Smooth muscle cell (in vitro differentiated cells): ENCODE data around the gene RND1. TPM values are rescaled to one million over a fixed set of nuclear protein-coding genes. Genes with fewer than 3 reads are reported as not detected.

ENCODE experiments used
- DNase-seq: peaks from one replicate; lab custom pipeline; 2025; ENCODE audit not compliant: unreplicated experiment; lab: John Stamatoyannopoulos, UW
- H2AFZ ChIP-seq: fragments of 200-600 bp; sonication (generic); 2 replicates; pipeline ENCODE4 v1.6.0; 2016; ENCODE audit warnings: antibody characterized with exemption, low read depth, mild to moderate bottlenecking
- H3F3A ChIP-seq: fragments of 200-600 bp; sonication (generic); 2 replicates; pipeline ENCODE4 v1.6.0; 2017; ENCODE audit warnings: antibody characterized with exemption, low read depth
- H3K27ac ChIP-seq: fragments of 200-600 bp; sonication (generic); 2 replicates; pipeline ENCODE4 v1.5.1; 2016; ENCODE audit warnings: low read depth, mild to moderate bottlenecking
- H3K27me3 ChIP-seq: fragments of 200-600 bp; sonication (generic); 2 replicates; pipeline ENCODE4 v1.6.1; 2016; ENCODE audit warnings: low read depth, mild to moderate bottlenecking
- H3K36me3 ChIP-seq: fragments of 200-600 bp; sonication (generic); 2 replicates; pipeline ENCODE4 v1.5.1; 2016; ENCODE audit warnings: low read depth
- H3K4me1 ChIP-seq: fragments of 200-600 bp; sonication (generic); 2 replicates; pipeline ENCODE4 v1.5.1; 2016; ENCODE audit warnings: low read depth
- H3K4me2 ChIP-seq: fragments of 200-600 bp; sonication (generic); 2 replicates; pipeline ENCODE4 v1.6.0; 2016; ENCODE audit warnings: mild to moderate bottlenecking
- H3K4me3 ChIP-seq: fragments of 200-600 bp; sonication (generic); 2 replicates; pipeline ENCODE4 v1.5.1; 2016; ENCODE audit warnings: mild to moderate bottlenecking
- H3K79me2 ChIP-seq: fragments of 200-600 bp; sonication (generic); 2 replicates; pipeline ENCODE4 v1.6.0; 2016; ENCODE audit warnings: low read depth, mild to moderate bottlenecking
- H3K9ac ChIP-seq: fragments of 200-600 bp; sonication (generic); 2 replicates; pipeline ENCODE4 v1.6.0; 2016; ENCODE audit warnings: low read depth
- H3K9me3 ChIP-seq: fragments of 200-600 bp; sonication (generic); replicated peaks from 2 replicates; pipeline ENCODE4 v1.5.1; 2016; ENCODE audit warnings: low read depth
- H4K20me1 ChIP-seq: fragments of 200-600 bp; sonication (generic); 2 replicates; pipeline ENCODE4 v1.6.0; 2016; ENCODE audit warnings: low read depth
- CTCF ChIP-seq: fragments of 200-600 bp; sonication (generic); IDR thresholded peaks from 2 replicates; pipeline ENCODE4 v1.5.1; 2017; ENCODE audit warnings: borderline replicate concordance, mild to moderate bottlenecking, antibody characterized with exemption; ENCODE audit not compliant: insufficient read depth, poor library complexity, severe bottlenecking
- whole genome bisulfite sequencing: methylation state at CpG from one replicate; pipeline ENCODE4 v1.1.7; 2016; ENCODE audit warnings: low lambda C conversion rate; 5-methylcytosine and 5-hydroxymethylcytosine counted together
- polyA plus RNA-seq: library from polyadenylated mRNA; unstranded; fragments of >200 nt; fragmentation: Nextera tagmentation; extraction: Ambion mirVana; gene quantifications from 2 replicates; pipeline ENCODE4 v1.2.1, GENCODE V29; 2016
- total RNA-seq: library from RNA; depleted of rRNA; stranded (reverse); fragments of >200 nt; gene quantifications from 2 replicates; pipeline ENCODE4 v1.2.3, GENCODE V29; 2014

RND1 gene
- total and polyA plus RNA-seq, 2 experiments from 2014 or later, result 0.13 to 0.50 TPM

DNA sequence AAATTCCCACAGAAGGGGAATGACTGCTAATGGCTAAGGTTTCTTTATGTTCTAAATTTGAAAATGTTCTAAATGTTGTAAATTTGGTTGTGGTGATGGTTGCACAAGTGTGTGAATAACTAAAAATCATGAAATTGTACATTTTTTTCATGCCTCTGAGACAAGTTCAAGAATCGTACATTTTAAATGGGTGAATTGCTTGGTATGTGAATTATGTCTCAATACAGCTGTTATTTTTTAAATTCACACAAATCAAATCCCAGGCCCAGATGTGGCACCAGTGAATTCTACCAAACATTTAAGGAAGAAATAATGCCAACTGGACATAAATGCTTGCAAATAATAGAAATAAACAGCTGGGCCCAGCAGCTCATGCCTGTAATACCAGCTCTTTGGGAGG lies 28.6 kb upstream of the RND1 start:
- no peak overlapping the region for H3K4me2 ChIP-seq
- 81% methylated on average over 1 of the region's 1 CpG for WGBS

DNA sequence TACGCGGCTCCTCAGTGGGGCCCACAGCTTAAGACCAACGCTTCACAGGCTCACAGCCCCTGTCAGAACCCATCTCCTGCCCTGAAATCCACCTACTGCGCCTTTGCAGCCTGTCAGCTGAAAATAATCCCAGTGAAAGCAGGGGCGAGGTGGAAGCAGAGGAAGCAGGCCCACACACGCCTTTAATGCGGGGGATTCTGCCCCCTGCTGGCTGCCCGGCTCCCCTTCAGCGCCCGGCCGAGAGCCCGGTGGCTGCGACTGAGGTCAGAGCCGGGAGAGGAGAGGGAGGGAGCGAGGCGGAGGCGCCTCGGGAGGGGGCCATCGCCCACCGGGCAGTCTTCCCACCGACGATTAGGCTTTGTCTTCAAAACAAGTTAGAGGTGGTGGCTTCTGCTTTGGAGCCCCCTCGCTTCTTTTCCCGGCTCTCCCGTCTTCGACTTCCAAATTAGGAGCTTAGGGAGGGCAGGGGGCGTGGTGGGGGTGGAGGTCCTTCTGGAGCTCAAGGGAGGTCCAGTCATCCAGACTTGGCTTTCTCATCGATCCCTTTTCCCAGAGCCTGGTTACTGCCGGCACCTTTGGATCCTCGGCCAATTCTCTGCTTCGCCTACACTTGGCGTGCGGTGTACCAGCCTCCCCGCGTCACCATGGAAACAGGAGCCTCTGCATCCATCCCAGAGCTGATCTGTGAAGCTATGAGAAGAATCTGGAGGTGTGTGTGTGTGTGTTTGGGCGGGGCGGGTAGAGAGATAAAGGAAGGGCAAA lies 25.2 kb upstream of the RND1 start:
- Histone ChIP-seq H3K4me1 (peaks cover 6% of the 10 kb centered on the region), H3F3A (no peaks in the 10 kb centered on the region), H3K36me3 (no peaks in the 10 kb centered on the region), H3K9me3 (no peaks in the 10 kb centered on the region), H4K20me1 (no peaks in the 10 kb centered on the region), H3K4me2 (peak overlapping the region; percentile 85), H3K4me3 (peak overlapping the region; percentile 43), H2AFZ (peak overlapping the region; percentile 77), H3K79me2 (no peaks in the 10 kb centered on the region), H3K27ac (no peak overlapping the region), H3K9ac (no peak overlapping the region), H3K27me3 (peaks cover 22% of the 10 kb centered on the region)
- TF ChIP-seq CTCF, result peak; percentile 91
- WGBS, result 4% methylated on average over 37 of the region's 37 CpGs
- peak; percentile 32 for DNase-seq

More for the DNA sequence above, 28.6 kb upstream of the RND1 start:
- DNase-seq, result no peak
- Histone ChIP-seq H3K27ac (no peak overlapping the region), H3K4me3 (no peak overlapping the region), H3F3A (no peaks in the 10 kb centered on the region), H3K27me3 (peaks cover 33% of the 10 kb centered on the region), H3K36me3 (no peaks in the 10 kb centered on the region), H3K79me2 (no peaks in the 10 kb centered on the region), H3K9ac (no peak overlapping the region), H4K20me1 (no peaks in the 10 kb centered on the region), H2AFZ (no peak overlapping the region), H3K9me3 (no peaks in the 10 kb centered on the region), H3K4me1 (peaks cover 6% of the 10 kb centered on the region)
- TF ChIP-seq CTCF, result no peak

- H4K20me1 ChIP-seq, result no peaks in the 10 kb centered on the region
- H3K79me2 ChIP-seq, result no peaks in the 10 kb centered on the region
- TF ChIP-seq CTCF, result no peak
- H3K9me3 ChIP-seq, result no peaks in the 10 kb centered on the region
- no peaks in the 10 kb centered on the region for H3K36me3 ChIP-seq
- no peaks in the 10 kb centered on the region for H3F3A ChIP-seq
- no peak overlapping the region for H3K9ac ChIP-seq
- H2AFZ ChIP-seq, result no peak overlapping the region
- peaks cover 22% of the 10 kb centered on the region for H3K27me3 ChIP-seq
- H3K27ac ChIP-seq, result no peak overlapping the region
- no peak overlapping the region for H3K4me3 ChIP-seq
- no peak for DNase-seq
- peaks cover 6% of the 10 kb centered on the region for H3K4me1 ChIP-seq
- no peak overlapping the region for H3K4me2 ChIP-seq
- WGBS, result 86% methylated on average over 3 of the region's 3 CpGs
Measured at GRCh38 chr12:48889679-48890078, 24.0 kb upstream of the RND1 start.
